SJSA1 (cell line): ENCODE data around the gene IQSEC1. TPM values are rescaled to one million over a fixed set of nuclear protein-coding genes. Genes with fewer than 3 reads are reported as not detected.

ENCODE experiments used
- DNase-seq, 2 experiments: peaks; one replicate each; pipeline ENCODE4 v3.0.0-alpha.2; 2015 to 2020; ENCODE audit warnings: low spot score in 2 of 2, low read depth in 1 of 2
- H3K27ac ChIP-seq: fragments of 250-450 bp; sonication (Bioruptor Pico); 2 replicates; pipeline ENCODE4 v1.5.1; 2020; ENCODE audit warnings: mild to moderate bottlenecking, moderate library complexity
- H3K27me3 ChIP-seq: fragments of 250-450 bp; sonication (Bioruptor Pico); replicated peaks from 2 replicates; pipeline ENCODE4 v1.5.1; 2020; ENCODE audit warnings: mild to moderate bottlenecking, moderate library complexity
- H3K36me3 ChIP-seq: fragments of 250-450 bp; sonication (Bioruptor Pico); 2 replicates; pipeline ENCODE4 v1.5.1; 2020; ENCODE audit warnings: mild to moderate bottlenecking
- H3K4me1 ChIP-seq: fragments of 250-450 bp; sonication (Bioruptor Pico); replicated peaks from 2 replicates; pipeline ENCODE4 v1.6.1; 2021; ENCODE audit warnings: mild to moderate bottlenecking
- H3K4me3 ChIP-seq: fragments of 250-450 bp; sonication (Bioruptor Pico); 2 replicates; pipeline ENCODE4 v1.5.1; 2020; ENCODE audit warnings: mild to moderate bottlenecking
- H3K9me3 ChIP-seq: fragments of 250-450 bp; sonication (Bioruptor Pico); replicated peaks from 2 replicates; pipeline ENCODE4 v1.5.1; 2020; ENCODE audit warnings: mild to moderate bottlenecking
- total RNA-seq: library from RNA; depleted of rRNA; stranded (reverse); fragments of >200 nt; shearing (Covaris generic); gene quantifications from 2 replicates; pipeline ENCODE4 v1.2.3, GENCODE V29; 2014

Gene IQSEC1
- total RNA-seq, 1 experiment from 2014 or later, result 6.5 TPM

- Histone ChIP-seq H3K36me3 (0 out of 2 replicates have a peak, but pooled peaks cover 7% of the 10 kb centered on the region), H3K27me3 (no peaks in the 10 kb centered on the region), H3K27ac (no peak overlapping the region), H3K4me3 (no peak overlapping the region), H3K9me3 (no peaks in the 10 kb centered on the region), H3K4me1 (peaks cover 5% of the 10 kb centered on the region)
- no peak for DNase-seq
Observed at GRCh38 chr3:12943124-12944021, 129.9 kb downstream of the IQSEC1 start.

DNA sequence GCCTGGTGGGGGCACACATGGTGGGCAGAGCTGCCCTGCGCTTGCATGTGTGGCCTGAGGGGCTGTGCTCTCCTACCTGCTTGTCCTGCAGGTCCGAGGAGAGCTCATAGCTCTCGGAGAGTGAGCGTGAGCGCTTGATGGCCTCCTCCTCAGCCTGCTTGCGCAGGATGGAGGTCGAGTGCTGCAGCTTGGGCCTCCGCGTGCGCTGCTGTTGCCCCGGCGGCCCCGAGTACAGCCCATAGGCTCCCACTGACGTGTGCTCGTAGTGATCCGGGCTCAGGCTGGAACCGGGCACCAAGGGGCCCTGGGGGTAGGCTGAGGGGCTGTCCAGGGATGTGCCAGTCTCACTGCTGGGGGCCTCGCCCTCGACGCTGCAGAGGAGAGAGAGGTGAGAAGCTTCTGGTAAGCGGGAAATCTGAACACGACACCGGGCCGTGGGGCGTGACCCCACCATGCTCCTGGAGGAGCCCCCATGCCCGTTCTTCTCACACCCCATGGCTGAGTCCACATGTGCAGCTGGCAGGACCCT lies 131.7 kb downstream of the IQSEC1 start:
- H3K4me3 ChIP-seq, result no peak overlapping the region
- DNase-seq, result no peak
- H3K9me3 ChIP-seq, result no peaks in the 10 kb centered on the region
- H3K36me3 ChIP-seq, result 0 out of 2 replicates have a peak, but pooled peaks cover 7% of the 10 kb centered on the region
- no peaks in the 10 kb centered on the region for H3K27me3 ChIP-seq
- no peaks in the 10 kb centered on the region for H3K4me1 ChIP-seq
- H3K27ac ChIP-seq, result no peak overlapping the region

- Histone ChIP-seq H3K36me3 (peaks cover 11% of the 10 kb centered on the region), H3K27me3 (no peaks in the 10 kb centered on the region), H3K9me3 (no peaks in the 10 kb centered on the region), H3K27ac (no peak overlapping the region), H3K4me3 (no peak overlapping the region), H3K4me1 (no peaks in the 10 kb centered on the region)
- no peak for DNase-seq
Observed at GRCh38 chr3:12940854-12941253, 132.4 kb downstream of the IQSEC1 start.

- H3K4me1 ChIP-seq, result no peaks in the 10 kb centered on the region
- no peaks in the 10 kb centered on the region for H3K9me3 ChIP-seq
- H3K4me3 ChIP-seq, result no peak overlapping the region
- no peak for DNase-seq
- H3K27me3 ChIP-seq, result no peaks in the 10 kb centered on the region
- peaks cover 12% of the 10 kb centered on the region for H3K36me3 ChIP-seq
- H3K27ac ChIP-seq, result no peak overlapping the region
Observed at GRCh38 chr3:12939137-12939536, 134.1 kb downstream of the IQSEC1 start.

DNA sequence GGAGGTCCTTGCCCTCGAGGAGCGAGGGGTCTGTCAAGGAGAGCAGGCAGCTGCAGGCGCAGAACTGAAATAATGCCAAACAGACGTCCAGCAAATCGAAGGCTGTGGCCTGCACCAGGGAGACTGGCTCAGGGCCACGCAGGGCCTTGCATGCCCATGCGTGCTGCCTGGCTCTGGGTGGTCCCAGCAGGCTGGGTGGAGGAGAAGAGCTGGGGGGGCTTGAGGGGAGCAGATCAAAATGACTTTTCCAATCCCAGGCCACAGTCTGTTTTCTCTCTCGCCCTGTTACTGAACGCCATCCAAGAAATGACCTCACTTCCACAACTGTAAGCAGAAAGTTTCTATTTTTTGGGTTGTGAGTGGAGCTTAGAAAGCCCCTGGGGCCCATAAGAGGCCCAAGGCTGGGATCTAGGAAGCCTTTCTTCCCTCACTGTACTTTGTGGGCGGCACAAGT lies 134.9 kb downstream of the IQSEC1 start:
- Histone ChIP-seq H3K9me3 (no peaks in the 10 kb centered on the region), H3K27ac (no peak overlapping the region), H3K4me1 (no peaks in the 10 kb centered on the region), H3K4me3 (no peak overlapping the region), H3K27me3 (no peaks in the 10 kb centered on the region), H3K36me3 (peaks cover 12% of the 10 kb centered on the region)
- DNase-seq, result no peak

DNA sequence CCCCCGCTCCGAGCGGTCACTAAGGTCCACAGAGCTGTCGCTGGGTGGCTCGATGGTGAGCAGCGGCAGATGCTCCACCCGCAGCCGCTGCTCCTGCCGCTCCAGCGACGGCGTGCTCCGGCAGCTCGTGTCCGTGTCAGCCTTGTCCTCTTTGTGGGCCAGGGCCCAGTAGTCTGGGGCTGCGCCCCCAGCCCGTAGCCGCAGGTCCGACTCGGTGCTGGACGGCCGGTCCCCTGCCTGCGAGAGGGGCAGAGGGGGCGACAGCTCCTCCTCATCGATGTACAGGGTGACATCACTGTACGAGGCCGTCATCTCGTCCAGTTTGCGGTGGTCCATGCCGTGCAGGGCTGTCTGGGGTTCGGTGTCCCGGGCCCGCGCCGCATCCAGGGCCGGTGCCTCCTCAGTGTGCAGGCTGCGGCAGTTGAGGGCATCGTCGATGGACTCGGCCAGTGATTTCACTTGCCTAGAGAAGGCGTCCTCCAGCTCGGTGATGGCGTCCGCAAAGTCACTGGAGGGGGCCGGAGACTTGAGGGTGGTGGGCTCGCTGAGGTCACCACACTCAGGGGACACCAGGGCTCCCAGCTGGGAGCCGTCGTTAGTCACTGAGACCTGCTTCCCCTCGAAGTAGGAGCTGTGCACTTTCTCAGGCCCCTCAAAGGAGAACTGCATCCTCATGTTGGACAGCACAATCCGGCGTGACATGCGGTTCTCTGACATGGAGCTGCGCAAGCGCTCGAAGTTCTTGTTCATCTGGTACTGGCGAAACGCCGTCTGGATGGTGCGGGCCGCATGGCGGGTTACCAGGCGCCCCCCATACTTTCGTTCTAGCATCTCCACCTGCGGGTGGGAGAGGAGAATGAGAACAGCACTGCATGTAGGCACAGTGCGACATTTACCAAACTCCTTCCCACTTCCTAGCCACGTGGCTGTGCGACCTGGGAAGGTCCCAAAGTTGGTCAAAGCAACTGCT lies 137.1 kb downstream of the IQSEC1 start:
- no peaks in the 10 kb centered on the region for H3K9me3 ChIP-seq
- no peak overlapping the region for H3K4me3 ChIP-seq
- DNase-seq, result no peak
- peaks cover 7% of the 10 kb centered on the region for H3K36me3 ChIP-seq
- no peaks in the 10 kb centered on the region for H3K4me1 ChIP-seq
- no peaks in the 10 kb centered on the region for H3K27me3 ChIP-seq
- H3K27ac ChIP-seq, result no peak overlapping the region

- Histone ChIP-seq H3K4me1 (no peaks in the 10 kb centered on the region), H3K9me3 (no peaks in the 10 kb centered on the region), H3K27ac (no peak overlapping the region), H3K36me3 (peaks cover 5% of the 10 kb centered on the region), H3K4me3 (no peak overlapping the region), H3K27me3 (no peaks in the 10 kb centered on the region)
- no peak for DNase-seq
Observed at GRCh38 chr3:12935023-12935860, 138.0 kb downstream of the IQSEC1 start.

GRCh38 chr3:12934431-12934830 lies 138.8 kb downstream of the IQSEC1 start:
- Histone ChIP-seq H3K4me1 (no peaks in the 10 kb centered on the region), H3K27me3 (no peaks in the 10 kb centered on the region), H3K36me3 (peaks cover 5% of the 10 kb centered on the region), H3K9me3 (no peaks in the 10 kb centered on the region), H3K4me3 (no peak overlapping the region), H3K27ac (no peak overlapping the region)
- DNase-seq, result no peak

DNA sequence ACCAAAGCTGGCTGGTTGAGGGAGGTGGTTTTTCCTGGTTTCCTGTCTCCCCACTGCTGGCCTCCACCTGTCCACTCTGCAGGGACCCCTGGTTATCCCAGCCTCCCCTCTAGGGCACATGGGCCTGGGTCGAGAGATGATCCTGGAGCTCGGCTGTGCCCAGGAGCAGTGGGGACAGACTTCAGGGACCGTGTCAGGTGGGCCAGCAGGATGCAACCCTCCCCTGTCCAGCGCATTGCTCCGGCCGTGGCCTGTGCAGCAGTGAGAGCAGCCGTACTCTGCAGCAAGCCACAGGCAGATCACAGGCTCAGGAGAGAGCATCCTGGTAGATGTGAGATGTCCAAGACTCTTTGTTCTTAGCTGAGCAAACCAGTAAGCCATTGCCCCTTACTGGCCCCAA lies 139.3 kb downstream of the IQSEC1 start:
- Histone ChIP-seq H3K27ac (no peak overlapping the region), H3K36me3 (peaks cover 5% of the 10 kb centered on the region), H3K4me3 (no peak overlapping the region), H3K9me3 (no peaks in the 10 kb centered on the region), H3K27me3 (no peaks in the 10 kb centered on the region), H3K4me1 (no peaks in the 10 kb centered on the region)
- DNase-seq, result no peak

GRCh38 chr3:12932754-12933153 lies 140.5 kb downstream of the IQSEC1 start:
- no peak overlapping the region for H3K4me3 ChIP-seq
- no peak for DNase-seq
- no peak overlapping the region for H3K27ac ChIP-seq

GRCh38 chr3:12932347-12932746 lies 140.9 kb downstream of the IQSEC1 start:
- Histone ChIP-seq H3K9me3 (no peaks in the 10 kb centered on the region), H3K4me1 (no peaks in the 10 kb centered on the region), H3K36me3 (peaks cover 5% of the 10 kb centered on the region), H3K4me3 (no peak overlapping the region), H3K27me3 (no peaks in the 10 kb centered on the region), H3K27ac (no peak overlapping the region)
- no peak for DNase-seq

More at GRCh38 chr3:12932754-12933153, 140.5 kb downstream of the IQSEC1 start:
- Histone ChIP-seq H3K27me3 (no peaks in the 10 kb centered on the region), H3K36me3 (peaks cover 5% of the 10 kb centered on the region), H3K9me3 (no peaks in the 10 kb centered on the region), H3K4me1 (no peaks in the 10 kb centered on the region)

DNA sequence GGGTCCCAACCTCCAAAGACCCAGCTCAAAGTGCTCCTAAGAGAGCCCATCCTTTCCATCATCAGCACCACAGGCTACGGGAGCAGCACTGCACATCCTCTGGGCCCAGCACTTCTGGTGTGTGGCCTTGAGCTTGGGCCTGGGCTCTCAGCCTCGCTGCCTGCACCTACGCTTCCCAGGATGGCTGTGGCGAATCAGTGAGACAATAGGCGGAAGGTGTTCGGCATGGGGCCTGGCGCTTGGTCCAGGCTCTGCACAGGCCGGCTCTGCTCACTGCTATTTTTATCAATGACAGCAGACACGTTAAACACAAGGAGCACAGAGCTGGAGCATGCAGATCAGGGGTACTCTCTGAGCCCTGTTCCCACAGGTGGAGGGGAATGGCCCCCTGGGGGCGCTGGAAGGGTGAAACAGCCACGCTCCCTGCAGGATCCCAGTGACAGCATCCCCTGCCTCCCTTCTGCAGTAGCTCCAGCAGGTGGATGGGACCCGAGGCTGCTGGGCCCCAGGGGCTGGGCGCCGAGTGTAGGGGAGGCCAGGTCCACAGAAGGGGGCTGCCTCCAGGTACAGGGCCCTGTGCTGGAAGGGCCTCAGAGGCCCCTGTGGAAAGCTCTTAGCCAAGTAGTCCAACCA lies 141.8 kb downstream of the IQSEC1 start:
- H3K27me3 ChIP-seq, result no peaks in the 10 kb centered on the region
- DNase-seq, result no peak

More for the DNA sequence above, 141.8 kb downstream of the IQSEC1 start:
- Histone ChIP-seq H3K27ac (no peak overlapping the region), H3K4me1 (no peaks in the 10 kb centered on the region), H3K36me3 (peaks cover 5% of the 10 kb centered on the region), H3K4me3 (no peak overlapping the region), H3K9me3 (no peaks in the 10 kb centered on the region)
